GM19099 (cell line): ENCODE data around the gene BHLHE41.

ENCODE experiments used
- POLR2A ChIP-seq: IDR thresholded peaks from 3 replicates; pipeline ENCODE4 v1.6.1; 2011; ENCODE audit warnings: low read depth; ENCODE audit not compliant: insufficient read length; ENCODE audit errors: extremely low read depth

Gene BHLHE41

DNA sequence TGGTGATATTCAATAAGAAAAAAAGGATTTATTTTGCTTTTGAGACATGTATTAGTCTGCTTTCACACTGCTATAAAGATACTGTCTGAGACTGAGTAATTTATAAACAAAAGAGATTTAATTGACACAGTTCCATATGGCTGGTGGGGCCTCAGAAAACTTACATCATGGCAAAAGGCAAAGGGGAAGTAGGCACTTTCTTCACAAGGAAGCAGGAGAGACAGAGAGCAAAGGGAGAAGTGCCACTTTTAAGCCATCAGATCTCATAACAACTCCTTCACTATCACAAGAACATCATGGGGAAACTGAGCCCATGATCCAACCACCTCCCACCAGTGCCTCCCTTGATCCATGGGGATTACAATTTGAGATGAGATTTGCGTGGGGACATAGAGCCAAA is 43.9 kb downstream of the BHLHE41 start:
- no peak for TF ChIP-seq POLR2A

DNA sequence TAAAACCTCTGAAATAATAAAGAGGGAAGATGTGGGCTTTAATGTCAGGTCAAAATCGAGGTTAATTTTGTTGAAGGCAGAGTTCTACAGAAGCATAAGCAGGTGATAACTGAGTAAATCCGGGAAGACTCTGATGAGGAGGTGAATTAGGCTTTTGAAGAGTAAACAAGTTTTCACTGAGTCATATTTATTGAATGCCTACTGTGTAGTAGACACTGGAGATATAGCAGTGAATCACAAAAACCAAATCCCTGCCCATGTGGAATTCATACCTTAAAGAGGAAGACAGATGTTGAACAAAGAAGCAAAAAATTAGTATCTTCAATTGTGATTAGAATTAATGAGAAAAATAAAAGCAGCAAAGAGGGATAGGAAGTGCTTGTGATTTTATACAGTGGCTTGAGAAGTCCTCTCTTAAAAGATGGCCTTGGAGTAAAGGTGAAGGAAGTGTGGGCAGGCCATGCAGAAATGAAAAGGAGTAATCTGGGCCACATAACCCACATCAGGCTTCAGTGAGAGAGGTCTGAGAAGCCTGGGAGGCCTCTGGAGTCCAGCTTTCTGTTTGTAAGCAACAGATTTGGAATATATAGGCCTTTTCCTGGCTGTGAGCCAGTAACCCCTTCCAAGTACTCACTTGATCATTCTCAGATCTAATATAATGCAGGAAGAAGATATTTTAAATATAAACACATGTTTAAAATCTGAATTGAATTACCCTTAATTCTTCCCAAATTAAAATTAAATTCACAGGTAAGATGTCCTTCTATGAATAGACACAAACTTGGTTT is 46.7 kb downstream of the BHLHE41 start:
- TF ChIP-seq POLR2A: no peak
